ENCODE data around the gene SLC25A25. TPM values are rescaled to one million over a fixed set of nuclear protein-coding genes. Genes with fewer than 3 reads are reported as not detected.

SLC25A25 gene
- total and polyA plus RNA-seq, 10 of the 15 experiments (the other 5 are each of a cell fraction or from before 2014, with no cell fraction given), result 0.04 to 17.1 (median 12.4) TPM; not detected in 1

GRCh38 chr9:128100581-128100980 lies 32.5 kb downstream of the SLC25A25 start:
- SMC1A ChIA-PET (ENCODE audit: uncharacterized antibody, unreplicated experiment), result no interaction called here
- H3K27me3 ChIP-seq (replicated peaks in 1 of 2; ENCODE audit: control insufficient read depth in 2 of 2, insufficient read depth in 2 of 2, low read length in 1 of 2), result no peaks in the 10 kb centered on the region
- no peak overlapping the region for H2AFZ ChIP-seq (ENCODE audit: control insufficient read depth, low read depth, low read length)
- POLR2A ChIA-PET, result no interaction called here
- CTCF ChIA-PET, result interaction anchor here (1.0 to 1.4 kb wide), 3 partner anchors 15 to 157 kb away, joined by 3 to 5 read pairs (median 5); no protein-coding TSS in a partner anchor
- H3K4me1 ChIP-seq (ENCODE audit: control insufficient read depth, insufficient read depth, low read length), result no peaks in the 10 kb centered on the region
- peaks cover 16% of the 10 kb centered on the region for H3K79me2 ChIP-seq (ENCODE audit: control insufficient read depth, insufficient read depth, low read length)
- no peaks in the 10 kb centered on the region for H4K20me1 ChIP-seq (ENCODE audit: control insufficient read depth, insufficient read depth)
- H3K36me3 ChIP-seq (ENCODE audit: control insufficient read depth in 2 of 2, insufficient read depth in 2 of 2, low read length in 1 of 2), result peaks cover 21 to 28% of the 10 kb centered on the region in 2 experiments; a peak in 3 of 4 replicates
- DNase-seq (ENCODE audit: low read depth, low spot score), result no peak
- H3K4me2 ChIP-seq (ENCODE audit: control insufficient read depth, insufficient read depth), result no peak overlapping the region
- no peak overlapping the region for H3K9ac ChIP-seq (ENCODE audit: control insufficient read depth, insufficient read depth, low read length)
- H3K27ac ChIP-seq (ENCODE audit: control insufficient read depth, insufficient read depth), result no peak overlapping the region
- intact Hi-C loops (cut with micrococcal nuclease; ENCODE audit: unreplicated experiment), result no loop called here
- no peaks in the 10 kb centered on the region for H3K9me3 ChIP-seq (replicated peaks; ENCODE audit: control insufficient read depth, insufficient read depth, low read length)
- no peak for TF ChIP-seq LARP7 (IDR thresholded peaks at IDR 0.05)
- no peak for TF ChIP-seq HDGF (IDR thresholded peaks at IDR 0.05)
- TF ChIP-seq RAD51 (IDR thresholded peaks at IDR 0.05), result no peak
- no peak for TF ChIP-seq RELB (IDR thresholded peaks at IDR 0.05; ENCODE audit: low read depth)
- no peak for TF ChIP-seq GATAD2B (conservative IDR thresholded peaks at IDR 0.05; ENCODE audit: low read depth)
- TF ChIP-seq NFYB (IDR thresholded peaks at IDR 0.05; ENCODE audit: insufficient read depth, low read depth, low read length), result no peak
- TF ChIP-seq ZNF592 (IDR thresholded peaks at IDR 0.05), result no peak
- TF ChIP-seq KLF5 (IDR thresholded peaks at IDR 0.05; ENCODE audit: partially characterized antibody), result no peak
- no peak for TF ChIP-seq MTA2 (IDR thresholded peaks at IDR 0.05; ENCODE audit: low read depth)
- WGBS (ENCODE audit: insufficient coverage, insufficient replicate concordance, low lambda C conversion rate, missing lambda C conversion rate), result 97% methylated on average over 10 of the region's 10 CpGs
- ATAC-seq, result no peak
- BruUV-seq (replicated peaks), result no TSS peak
- no peak overlapping the region for H3K4me3 ChIP-seq
- FAIRE-seq, result no peak
- in situ Hi-C loops (cut with MboI), result no loop called here
- RAD21 ChIA-PET (ENCODE audit: unreplicated experiment), result no interaction called here

Data from GM12878 (cell line).